Breast epithelium (tissue), 3 donors: ENCODE results near the gene OTOA.
"Not testable (repeated sequence)": the region's sequence is repeated elsewhere in the genome, so short reads cannot be mapped to it uniquely, and the experiment has no call there.

Source experiments
- POLR2A ChIP-seq: fragments of 450-650 bp; IDR thresholded peaks from one replicate; pipeline ENCODE4 v1.6.1; 2016; ENCODE audit warnings: antibody characterized with exemption, mild to moderate bottlenecking, moderate library complexity
- POLR2AphosphoS5 ChIP-seq, 3 donors: sonication (generic); formaldehyde crosslinking; IDR thresholded peaks; one replicate each; pipeline ENCODE4 v1.6.1; 2017; ENCODE audit warnings: antibody characterized with exemption in 3 of 3
- TF ChIP-seq, protein P1 (sequence below), 3 donors: fragments of 450-650 bp; IDR thresholded peaks; one replicate each; pipeline ENCODE4 v1.5.1; 2016 to 2017; ENCODE audit warnings: antibody characterized with exemption in 3 of 3, mild to moderate bottlenecking in 3 of 3, moderate library complexity in 3 of 3

DNA sequence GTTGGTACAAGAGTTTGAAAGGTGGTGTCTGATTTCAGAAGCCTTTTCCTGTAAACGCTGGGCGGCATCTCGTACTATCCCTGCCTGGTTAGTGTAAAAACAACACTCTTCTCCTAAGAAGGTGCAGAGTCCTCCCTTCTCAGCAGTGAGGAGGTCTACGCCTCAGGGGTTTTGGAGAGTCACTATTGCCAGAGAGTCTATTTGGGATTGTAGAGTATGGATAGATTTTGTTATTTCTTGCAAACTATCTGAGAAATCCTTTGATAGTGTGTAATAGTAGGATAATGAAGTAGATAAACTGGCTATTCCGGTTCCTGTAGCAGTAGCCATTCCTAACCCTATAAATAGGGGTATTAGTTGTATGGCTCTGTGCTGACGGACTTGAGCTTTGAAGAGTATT is 32.9 kb upstream of the OTOA start:
- TF ChIP-seq, protein P1, sequence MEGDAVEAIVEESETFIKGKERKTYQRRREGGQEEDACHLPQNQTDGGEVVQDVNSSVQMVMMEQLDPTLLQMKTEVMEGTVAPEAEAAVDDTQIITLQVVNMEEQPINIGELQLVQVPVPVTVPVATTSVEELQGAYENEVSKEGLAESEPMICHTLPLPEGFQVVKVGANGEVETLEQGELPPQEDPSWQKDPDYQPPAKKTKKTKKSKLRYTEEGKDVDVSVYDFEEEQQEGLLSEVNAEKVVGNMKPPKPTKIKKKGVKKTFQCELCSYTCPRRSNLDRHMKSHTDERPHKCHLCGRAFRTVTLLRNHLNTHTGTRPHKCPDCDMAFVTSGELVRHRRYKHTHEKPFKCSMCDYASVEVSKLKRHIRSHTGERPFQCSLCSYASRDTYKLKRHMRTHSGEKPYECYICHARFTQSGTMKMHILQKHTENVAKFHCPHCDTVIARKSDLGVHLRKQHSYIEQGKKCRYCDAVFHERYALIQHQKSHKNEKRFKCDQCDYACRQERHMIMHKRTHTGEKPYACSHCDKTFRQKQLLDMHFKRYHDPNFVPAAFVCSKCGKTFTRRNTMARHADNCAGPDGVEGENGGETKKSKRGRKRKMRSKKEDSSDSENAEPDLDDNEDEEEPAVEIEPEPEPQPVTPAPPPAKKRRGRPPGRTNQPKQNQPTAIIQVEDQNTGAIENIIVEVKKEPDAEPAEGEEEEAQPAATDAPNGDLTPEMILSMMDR (IDR thresholded peaks at IDR 0.05): not testable (repeated sequence)
- TF ChIP-seq POLR2AphosphoS5 (IDR thresholded peaks at IDR 0.05); POLR2A: not testable (repeated sequence)
